RWPE2 (cell line): ENCODE data around the gene EFCAB14.
"Not testable (repeated sequence)": the region's sequence is repeated elsewhere in the genome, so short reads cannot be mapped to it uniquely, and the experiment has no call there.

ENCODE experiments used
- ATAC-seq: fragments of 200-7000 bp; cut with Tn5 transposase; 3 replicates; pipeline ENCODE4 v1.9.1; 2021; ENCODE audit warnings: low read depth
- DNase-seq: peaks from one replicate; pipeline ENCODE4 v3.0.0-alpha.2; 2020; ENCODE audit warnings: low spot score
- H3K27ac ChIP-seq: fragments of 450-650 bp; 2 replicates; pipeline ENCODE4 v1.5.1; 2017; ENCODE audit warnings: mild to moderate bottlenecking; ENCODE audit not compliant: poor library complexity, severe bottlenecking
- H3K27me3 ChIP-seq: fragments of 250-450 bp; sonication (Bioruptor Pico); 2 replicates; pipeline ENCODE4 v1.5.1; 2021; ENCODE audit warnings: mild to moderate bottlenecking, moderate library complexity; ENCODE audit not compliant: insufficient read depth, poor library complexity, severe bottlenecking
- H3K36me3 ChIP-seq: fragments of 250-450 bp; sonication (Bioruptor Pico); 2 replicates; pipeline ENCODE4 v1.5.1; 2020; ENCODE audit warnings: low read depth, mild to moderate bottlenecking, moderate library complexity
- H3K4me1 ChIP-seq: fragments of 250-450 bp; sonication (Bioruptor Pico); 2 replicates; pipeline ENCODE4 v1.5.1; 2021; ENCODE audit warnings: mild to moderate bottlenecking, moderate library complexity; ENCODE audit not compliant: insufficient read depth, poor library complexity, severe bottlenecking
- H3K4me3 ChIP-seq: fragments of 250-450 bp; sonication (Bioruptor Pico); 2 replicates; pipeline ENCODE4 v1.5.1; 2021; ENCODE audit warnings: mild to moderate bottlenecking, moderate library complexity; ENCODE audit not compliant: severe bottlenecking
- H3K9me3 ChIP-seq: fragments of 250-450 bp; sonication (Bioruptor Pico); 2 replicates; pipeline ENCODE4 v1.5.1; 2021; ENCODE audit warnings: mild to moderate bottlenecking, moderate library complexity; ENCODE audit not compliant: severe bottlenecking
- TF ChIP-seq, protein P1 (sequence below): fragments of 450-650 bp; IDR thresholded peaks from one replicate; pipeline ENCODE4 v1.5.1; 2017; ENCODE audit warnings: mild to moderate bottlenecking, moderate library complexity; ENCODE audit not compliant: poor library complexity, severe bottlenecking

Gene EFCAB14

DNA sequence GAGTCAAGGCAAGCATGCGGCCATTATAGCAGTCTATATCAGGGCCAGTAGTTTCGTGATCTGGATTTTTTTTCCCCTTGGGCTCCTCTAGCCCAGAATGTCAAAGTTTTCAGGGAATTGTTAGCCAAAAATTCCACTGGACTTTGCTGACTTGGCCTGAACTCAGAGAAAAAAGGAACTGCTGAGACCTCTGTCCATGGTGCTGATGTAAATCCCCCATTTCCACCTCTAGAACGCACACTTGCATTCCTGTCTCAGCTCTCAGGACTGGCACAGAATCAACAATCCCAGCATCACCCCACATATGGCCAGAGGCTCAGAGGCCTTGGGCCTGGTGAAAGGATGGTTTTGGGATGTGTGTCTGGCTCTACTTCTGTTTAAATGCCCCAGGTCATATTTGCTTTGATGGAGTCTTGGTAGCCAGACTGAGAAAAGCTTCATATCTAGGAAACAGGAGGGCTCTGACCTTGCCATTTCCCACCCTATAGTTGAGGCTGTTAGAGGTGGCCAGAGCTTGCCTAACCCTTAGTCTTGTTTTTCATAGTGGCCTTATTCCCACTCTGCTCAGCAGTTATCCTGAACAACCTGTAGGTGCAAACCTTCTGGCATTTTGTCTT, 16.9 kb upstream of the EFCAB14 start:
- H3K4me3 ChIP-seq: no peak overlapping the region
- 0 out of 3 replicates have a peak, but pooled peaks have one; percentile 35 for ATAC-seq
- H3K27ac ChIP-seq: no peak overlapping the region
- H3K36me3 ChIP-seq: no peaks in the 10 kb centered on the region
- no peaks in the 10 kb centered on the region for H3K27me3 ChIP-seq
- no peak for DNase-seq
- peaks cover 2% of the 10 kb centered on the region for H3K9me3 ChIP-seq
- H3K4me1 ChIP-seq: no peaks in the 10 kb centered on the region
- TF ChIP-seq, protein P1, sequence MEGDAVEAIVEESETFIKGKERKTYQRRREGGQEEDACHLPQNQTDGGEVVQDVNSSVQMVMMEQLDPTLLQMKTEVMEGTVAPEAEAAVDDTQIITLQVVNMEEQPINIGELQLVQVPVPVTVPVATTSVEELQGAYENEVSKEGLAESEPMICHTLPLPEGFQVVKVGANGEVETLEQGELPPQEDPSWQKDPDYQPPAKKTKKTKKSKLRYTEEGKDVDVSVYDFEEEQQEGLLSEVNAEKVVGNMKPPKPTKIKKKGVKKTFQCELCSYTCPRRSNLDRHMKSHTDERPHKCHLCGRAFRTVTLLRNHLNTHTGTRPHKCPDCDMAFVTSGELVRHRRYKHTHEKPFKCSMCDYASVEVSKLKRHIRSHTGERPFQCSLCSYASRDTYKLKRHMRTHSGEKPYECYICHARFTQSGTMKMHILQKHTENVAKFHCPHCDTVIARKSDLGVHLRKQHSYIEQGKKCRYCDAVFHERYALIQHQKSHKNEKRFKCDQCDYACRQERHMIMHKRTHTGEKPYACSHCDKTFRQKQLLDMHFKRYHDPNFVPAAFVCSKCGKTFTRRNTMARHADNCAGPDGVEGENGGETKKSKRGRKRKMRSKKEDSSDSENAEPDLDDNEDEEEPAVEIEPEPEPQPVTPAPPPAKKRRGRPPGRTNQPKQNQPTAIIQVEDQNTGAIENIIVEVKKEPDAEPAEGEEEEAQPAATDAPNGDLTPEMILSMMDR: peak; percentile 35

DNA sequence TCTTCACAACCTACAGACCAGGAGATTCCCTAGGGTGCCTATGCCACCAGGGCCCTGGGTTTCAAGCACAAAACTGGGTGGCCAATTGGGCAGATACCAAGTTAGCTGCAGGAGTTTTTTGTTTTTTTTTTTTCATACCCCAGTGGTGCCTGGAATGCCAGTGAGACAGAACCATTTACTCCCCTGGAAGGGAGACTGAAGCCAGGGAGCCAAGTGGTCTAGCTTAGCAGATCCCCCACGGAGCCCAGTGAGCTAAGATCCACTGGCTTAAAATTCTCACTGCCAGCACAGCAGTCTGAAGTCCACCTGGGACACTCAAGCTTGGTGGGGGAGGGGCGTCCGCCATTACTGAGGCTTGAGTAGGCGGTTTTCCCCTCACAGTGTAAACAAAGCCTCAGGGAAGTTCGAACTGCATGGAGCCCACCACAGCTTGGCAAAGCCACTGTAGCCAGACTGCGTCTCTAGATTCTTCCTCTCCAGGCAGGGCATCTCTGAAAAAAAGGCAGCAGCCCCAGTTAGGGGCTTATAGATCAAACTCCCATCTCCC, 9.5 kb upstream of the EFCAB14 start:
- H3K27me3 ChIP-seq, ATAC-seq, H3K36me3 ChIP-seq, DNase-seq, H3K27ac ChIP-seq, H3K9me3 ChIP-seq, H3K4me1 ChIP-seq, H3K4me3 ChIP-seq: not testable (repeated sequence)

DNA sequence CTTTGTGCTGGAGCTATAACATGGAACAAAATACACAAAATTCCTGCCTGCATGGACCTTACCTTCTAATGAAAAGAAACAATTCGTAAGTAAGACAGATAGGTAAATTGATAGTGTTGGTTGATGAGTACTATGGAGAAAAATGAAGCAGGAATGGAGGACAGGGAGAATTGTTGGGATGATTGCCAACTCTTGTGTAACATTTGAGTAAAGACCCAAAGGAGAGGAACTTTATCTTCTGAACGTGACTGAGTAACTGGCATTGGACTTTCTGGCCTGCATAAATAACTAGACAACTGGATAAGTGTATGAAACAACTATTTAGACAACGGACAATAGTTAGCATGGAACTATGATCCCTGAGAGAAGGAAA, 6.8 kb upstream of the EFCAB14 start:
- Histone ChIP-seq H3K36me3 (no peaks in the 10 kb centered on the region), H3K27ac (no peak overlapping the region), H3K4me3 (no peak overlapping the region), H3K9me3 (no peaks in the 10 kb centered on the region), H3K27me3 (no peaks in the 10 kb centered on the region), H3K4me1 (peaks cover 4% of the 10 kb centered on the region)
- DNase-seq (no peak), ATAC-seq (peak; percentile 73)
- TF ChIP-seq, protein P1: no peak

DNA sequence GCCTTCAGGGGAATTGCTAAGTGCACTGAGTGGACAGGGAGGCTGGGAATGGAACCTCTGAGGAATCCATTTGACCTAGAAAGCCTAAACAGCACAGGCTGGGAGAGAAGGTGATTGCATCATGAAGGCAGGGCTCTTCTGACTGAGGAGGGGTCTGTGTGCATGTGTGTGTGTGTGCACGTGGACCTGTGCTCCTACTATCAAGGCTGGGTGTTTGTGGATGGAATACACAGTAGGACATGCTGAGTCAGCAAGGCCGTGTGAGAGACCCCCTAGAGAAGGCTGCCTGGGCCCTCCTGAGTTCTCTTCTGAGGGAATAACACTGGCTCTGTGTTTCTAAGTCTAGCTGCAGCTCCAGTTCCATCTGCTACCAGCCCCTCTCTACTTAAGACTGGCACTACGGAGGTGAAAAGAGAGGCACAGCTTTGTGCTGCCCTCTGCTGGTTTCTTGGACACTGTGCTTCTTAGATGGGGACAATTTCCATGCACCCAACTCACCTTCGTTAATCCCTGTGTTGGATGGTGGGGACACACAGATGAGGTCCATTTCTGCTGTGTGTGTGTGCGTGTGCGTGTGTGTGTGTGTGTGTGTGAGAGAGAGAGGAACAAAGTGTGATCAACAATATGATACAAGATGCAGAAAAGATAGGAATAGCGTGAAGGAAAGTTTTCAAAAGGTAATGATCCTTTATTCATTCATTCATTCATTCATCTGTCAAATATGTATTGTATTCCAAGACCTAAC, 6.2 kb upstream of the EFCAB14 start:
- H3K36me3 ChIP-seq: no peaks in the 10 kb centered on the region
- H3K4me1 ChIP-seq: peaks cover 4% of the 10 kb centered on the region
- no peak overlapping the region for H3K4me3 ChIP-seq
- DNase-seq (no peak), ATAC-seq (peak; percentile 94)
- no peaks in the 10 kb centered on the region for H3K9me3 ChIP-seq
- H3K27ac ChIP-seq: no peak overlapping the region
- H3K27me3 ChIP-seq: no peaks in the 10 kb centered on the region
- TF ChIP-seq, protein P1: peak; percentile 90

GRCh38 chr1:46723901-46724300, 5.0 kb upstream of the EFCAB14 start:
- H3K36me3 ChIP-seq: no peaks in the 10 kb centered on the region

More at GRCh38 chr1:46723901-46724300, 5.0 kb upstream of the EFCAB14 start:
- no peak for DNase-seq
- peaks cover 10% of the 10 kb centered on the region for H3K4me1 ChIP-seq
- no peaks in the 10 kb centered on the region for H3K9me3 ChIP-seq
- H3K27ac ChIP-seq: no peak overlapping the region
- ATAC-seq: no peak
- no peak overlapping the region for H3K4me3 ChIP-seq
- TF ChIP-seq, protein P1: no peak
- no peaks in the 10 kb centered on the region for H3K27me3 ChIP-seq
